ENCODE results near the gene LAMA3.

LAMA3 gene

DNA sequence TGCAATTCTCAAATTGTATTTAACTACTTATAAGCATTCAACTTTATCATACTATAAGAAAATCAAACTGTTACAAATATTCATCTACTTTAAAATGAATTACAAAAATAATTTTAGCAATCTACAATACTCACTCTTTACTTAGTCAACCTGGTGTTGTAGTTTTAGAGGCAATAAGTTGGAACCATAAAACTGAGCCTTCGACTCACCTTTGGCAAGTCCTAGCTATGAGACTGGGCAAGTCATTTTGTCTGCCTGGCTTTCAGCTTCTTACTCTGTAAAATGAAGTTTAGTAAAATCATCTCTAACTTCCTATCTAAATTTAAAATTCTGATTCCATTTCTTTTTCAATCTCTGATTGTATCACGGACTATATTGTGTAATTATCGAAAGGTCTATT, 161.0 kb downstream of the LAMA3 start:
- DNase-seq (ENCODE audit: low read depth in 2 of 2), result no peak

DNA sequence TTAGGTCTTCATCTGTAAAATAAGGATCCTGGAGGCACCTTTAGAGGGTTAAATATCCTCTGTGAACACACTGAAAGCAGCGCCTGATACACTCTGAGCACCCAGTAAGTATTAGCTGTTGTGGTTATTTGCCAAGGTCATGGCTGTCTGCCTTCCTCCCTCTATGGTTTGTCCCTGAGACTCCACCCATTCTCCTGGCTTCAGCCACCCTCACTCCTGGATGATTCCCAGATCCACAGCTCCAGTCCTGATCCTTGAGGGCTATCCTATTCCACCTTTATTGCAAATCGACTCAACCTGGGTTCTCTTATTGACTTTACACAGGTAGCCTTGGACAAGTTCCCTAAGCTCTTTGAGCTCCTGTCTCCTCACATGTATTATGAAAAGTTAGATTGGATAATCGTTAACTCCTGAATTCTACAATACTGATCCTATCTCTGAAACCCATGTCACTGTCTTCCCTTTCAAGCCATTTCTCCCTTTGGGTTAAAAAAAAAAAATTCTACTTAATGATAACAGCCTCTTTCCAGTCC, 162.3 kb downstream of the LAMA3 start:
- DNase-seq (ENCODE audit: low read depth in 2 of 2), result no peak

DNA sequence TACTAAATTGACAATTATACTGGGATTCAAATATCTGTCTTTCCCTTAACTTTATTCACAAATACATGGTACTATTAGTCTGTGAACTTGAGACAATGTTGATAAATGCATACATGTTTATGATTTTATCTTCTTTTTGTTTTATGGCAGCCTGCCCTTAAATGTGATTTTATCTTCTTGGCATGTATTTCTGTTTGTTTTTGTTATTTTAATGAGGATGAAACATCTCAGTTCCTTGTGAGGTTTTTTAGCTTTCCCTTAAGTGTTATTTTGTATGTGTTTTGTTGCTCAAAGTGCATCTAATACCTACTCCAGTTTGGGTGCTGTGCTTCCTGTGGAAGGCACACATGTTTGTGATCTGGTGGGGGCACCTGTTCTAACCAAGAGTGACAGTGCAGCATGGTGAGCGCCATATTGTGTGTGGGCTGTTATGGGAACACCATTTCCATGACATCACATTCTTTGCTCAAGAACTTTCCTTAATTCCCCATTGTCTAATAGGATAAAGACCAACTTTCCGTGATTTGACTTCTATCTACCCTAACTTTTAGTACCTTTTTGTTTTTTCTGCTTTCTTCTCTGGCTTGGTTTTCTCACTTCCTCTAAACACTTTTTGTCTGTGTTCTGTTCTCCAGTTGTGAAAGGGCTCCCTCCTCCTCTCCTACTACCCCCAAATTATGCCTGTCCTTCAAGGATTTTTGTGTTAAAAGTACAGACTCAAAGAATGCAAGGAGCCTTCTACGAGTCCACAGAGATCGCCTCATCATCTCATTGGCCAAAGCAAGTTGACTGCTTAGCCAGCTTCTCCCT, 163.2 kb downstream of the LAMA3 start:
- no peak for DNase-seq (ENCODE audit: low read depth in 2 of 2)

DNA sequence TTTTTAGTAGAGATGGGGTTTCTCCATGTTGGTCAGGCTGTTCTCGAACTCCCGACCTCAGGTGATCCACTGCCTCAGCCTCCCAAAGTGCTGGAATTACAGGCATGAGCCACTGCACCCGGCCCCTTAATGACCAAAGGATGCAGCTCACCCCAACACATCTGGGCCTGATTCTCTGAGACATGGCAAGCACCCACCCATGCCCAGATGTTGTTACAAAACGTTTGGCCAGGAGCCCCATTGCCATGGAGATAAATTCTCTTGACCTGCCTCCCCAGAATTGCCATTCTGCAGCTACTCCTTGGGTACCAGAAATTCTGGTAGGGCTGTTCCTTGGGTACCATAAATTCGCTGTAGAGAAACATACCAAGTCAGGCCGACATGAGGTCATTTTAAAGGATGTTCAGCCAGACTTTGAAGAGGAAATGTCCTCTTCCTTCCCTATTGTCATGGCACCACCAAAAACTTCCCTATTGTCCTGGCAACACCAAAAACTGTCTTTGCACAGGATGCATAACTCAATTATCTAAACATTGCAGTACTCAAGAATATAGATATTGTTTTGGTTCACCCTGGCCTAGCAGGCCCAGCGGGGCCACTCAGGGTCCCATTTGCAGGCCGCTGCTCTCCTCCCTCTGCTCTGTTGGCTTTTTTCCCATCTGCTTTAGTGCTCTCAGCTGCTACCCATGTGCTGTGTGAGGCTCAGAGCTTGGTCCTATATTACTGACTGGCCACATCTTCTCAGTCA, 164.4 kb downstream of the LAMA3 start:
- no peak for DNase-seq (ENCODE audit: low read depth in 2 of 2)

DNA sequence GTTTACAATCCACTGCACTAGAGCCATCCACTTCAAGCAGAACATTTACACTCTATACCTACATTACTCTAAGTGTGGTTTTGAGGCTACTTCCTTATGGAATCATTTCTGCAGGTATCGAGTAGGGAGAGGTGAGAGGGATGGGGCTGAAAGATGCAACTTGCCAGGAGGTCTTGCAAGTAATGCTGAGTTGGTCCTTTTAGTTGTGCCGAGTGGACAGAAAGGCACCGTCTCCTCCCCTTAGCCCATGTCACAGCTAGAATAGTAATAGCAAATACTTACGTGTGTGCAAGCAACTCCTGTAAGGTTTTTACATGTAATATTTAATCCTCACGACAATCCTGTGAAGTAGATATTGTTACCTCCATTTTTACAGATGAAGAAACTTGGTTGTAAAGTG, 166.5 kb downstream of the LAMA3 start:
- DNase-seq (ENCODE audit: low read depth in 2 of 2), result no peak

DNA sequence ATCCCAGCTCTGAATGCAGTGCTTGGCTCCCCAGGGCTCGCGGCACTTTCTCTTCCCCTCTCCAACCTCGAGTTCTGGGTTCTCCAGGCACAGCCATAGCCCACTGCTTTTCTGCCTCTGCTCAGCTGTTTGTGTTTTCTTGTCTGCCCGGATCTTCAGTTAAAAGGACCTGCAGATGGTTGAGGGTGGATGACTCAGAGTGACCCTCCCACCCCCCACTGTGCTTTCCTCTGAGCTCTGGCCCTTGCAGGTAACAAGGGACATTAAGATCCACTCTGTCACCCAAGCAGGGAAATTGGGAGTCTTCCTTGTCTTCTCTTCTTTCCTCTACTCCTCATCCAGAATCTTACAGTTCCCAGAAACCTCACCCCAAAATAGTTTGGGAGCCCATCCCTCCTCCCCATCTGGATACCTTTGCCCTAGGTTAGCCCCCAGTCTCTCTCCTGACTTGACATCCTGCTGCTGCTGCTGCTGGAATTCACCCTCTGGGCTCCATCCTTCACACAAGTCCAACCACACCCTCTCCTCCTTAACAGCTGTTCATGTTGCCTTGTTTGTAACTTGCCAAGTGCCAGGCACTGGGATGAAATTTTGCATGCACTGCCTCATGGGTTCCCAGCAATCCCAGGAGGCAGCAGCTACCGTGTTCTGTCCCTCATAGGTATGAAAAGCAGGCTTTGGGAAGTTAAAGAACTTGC, 167.4 kb downstream of the LAMA3 start:
- no peak for DNase-seq (ENCODE audit: low read depth in 2 of 2)

DNA sequence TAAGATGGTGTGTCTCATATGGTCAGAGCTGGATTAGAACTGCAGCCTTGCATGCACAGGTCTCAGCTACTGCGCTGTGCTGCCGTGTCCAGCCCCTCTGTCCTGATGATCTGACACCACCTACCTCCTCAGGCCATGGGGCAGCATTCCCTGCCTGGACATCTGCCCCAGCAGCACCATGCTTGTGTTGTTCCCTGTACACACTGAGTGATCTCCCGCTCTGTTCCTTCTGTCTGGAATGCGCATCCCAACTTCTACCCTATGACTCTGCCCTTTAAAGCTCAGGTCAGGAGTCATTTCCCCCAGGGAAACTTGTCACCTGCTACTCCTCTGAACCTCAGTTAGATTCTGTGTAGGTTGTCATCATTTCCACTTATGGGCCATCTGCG, 167.9 kb downstream of the LAMA3 start:
- no peak for DNase-seq (ENCODE audit: low read depth in 2 of 2)

DNA sequence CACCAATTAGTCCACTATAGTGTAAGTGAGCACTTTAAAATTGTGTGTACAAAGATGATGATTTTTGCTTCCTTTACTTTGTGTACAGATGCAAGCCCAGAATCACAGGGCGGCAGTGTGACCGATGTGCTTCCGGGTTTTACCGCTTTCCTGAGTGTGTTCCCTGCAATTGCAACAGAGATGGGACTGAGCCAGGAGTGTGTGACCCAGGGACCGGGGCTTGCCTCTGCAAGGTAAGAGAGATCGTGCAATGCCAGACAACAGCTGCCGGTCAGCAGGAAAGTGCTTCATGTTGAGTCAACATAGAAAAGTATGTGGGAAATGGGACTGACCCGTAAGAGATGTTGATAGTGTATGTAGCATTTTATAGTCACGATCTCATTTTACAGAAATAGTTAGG, 168.5 kb downstream of the LAMA3 start:
- DNase-seq (ENCODE audit: low read depth in 2 of 2), result no peak

DNA sequence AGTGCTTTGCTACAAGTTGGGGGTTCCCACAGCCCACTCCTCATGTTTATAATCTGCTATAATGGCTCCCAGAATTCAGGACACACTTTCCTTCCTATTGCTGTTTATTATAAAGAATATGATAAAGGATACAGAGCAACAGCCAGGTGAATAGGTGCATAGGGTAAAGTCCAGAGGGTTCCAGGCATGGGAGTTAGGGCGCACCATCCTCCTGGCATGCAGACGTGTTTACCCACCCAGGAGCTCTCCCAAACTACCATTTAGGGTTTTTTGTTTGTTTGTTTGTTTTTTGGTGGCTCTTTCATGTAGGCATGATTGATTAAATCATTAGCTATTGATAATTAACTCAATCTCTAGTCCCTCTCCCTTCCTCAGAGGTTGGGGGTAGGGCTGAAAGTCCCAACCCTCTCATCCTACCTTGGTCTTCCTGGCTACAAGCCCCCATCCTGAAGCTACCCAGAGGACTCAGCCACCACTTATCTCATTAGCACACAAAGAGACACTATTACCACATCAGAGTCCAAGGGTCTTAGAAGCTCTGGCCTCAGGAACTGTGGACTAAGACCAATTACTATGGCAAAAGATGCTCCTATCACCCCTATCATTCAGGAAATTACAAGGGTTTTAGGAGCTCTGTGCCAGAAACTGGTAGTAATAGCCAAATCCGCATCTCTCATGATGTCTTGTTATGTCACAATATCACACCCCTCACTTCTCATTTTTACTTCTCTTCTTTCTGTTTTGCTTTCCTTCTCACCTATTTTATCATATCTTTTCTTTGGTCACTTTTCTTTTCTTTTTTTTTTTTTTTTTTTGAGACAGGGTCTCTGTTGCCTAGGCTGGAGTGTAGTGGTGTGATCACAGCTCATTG, 170.4 kb downstream of the LAMA3 start:
- DNase-seq (ENCODE audit: low read depth in 2 of 2), result no peak

DNA sequence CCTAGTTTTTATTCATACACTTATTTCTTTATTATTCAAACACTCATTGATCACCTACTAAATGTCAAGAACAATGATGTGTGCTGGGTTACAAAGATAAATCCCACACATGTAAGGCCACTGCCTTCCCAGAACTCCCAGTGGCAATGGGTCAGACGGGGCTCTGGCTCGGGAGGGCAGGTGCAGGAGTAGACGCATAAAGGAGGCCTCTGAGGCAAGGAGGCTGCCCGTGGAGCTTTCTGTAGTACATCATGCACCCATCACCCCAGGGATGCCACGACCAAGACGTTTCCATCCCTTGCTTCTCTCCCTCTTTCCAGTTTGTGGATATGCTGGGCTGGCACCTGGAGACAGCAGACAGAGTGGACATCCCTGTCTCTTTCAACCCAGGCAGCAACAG, 172.1 kb downstream of the LAMA3 start:
- no peak for DNase-seq (ENCODE audit: low read depth in 2 of 2)

DNA sequence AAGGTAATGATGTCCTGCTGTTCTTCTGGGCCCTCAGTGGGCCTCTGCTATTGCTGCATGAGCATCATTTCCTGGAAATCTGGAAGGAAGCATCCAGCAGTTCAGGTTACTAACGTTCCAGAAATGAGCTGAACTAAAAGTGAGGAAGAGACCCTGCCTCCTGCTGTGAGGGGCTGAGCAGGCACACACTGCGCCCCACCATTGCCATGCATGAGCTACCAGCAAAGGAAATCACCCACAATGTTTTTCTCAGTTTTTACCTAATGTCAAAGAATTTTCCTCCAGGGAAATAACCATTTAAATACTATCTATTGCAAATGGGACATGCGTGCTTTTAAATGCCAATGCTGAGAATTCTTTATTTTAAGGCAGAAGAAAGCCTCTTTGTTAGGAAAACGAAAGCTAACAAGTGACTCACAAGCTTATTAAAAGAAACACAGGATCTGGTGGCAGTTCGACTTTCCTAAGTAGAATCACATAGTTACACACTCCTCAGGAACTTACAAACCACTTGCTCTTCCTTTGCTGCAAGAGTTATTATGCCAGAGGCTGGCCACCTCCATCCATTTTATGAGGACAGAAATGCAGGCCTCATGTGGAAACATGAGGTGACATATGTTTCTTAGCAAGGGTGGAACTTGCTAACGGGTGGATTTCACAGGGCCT, 172.7 kb downstream of the LAMA3 start:
- no peak for DNase-seq (ENCODE audit: low read depth in 2 of 2)

DNA sequence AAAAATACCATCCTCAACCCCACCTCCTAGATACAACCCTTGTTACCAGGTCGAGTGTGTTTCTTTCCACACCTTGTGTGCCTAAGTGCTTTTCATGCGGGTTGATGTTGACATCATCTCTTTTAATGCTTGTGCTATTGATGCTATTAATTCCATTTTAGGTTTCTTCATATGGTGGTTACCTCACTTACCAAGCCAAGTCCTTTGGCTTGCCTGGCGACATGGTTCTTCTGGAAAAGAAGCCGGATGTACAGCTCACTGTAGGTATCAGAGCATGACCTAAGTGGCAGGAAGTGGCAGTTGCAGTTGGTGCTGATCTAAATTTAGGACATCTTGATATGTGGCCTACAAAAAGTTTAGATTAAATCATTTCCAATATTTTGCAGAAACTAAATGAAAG, 175.4 kb downstream of the LAMA3 start:
- no peak for DNase-seq (ENCODE audit: low read depth in 2 of 2)

DNA sequence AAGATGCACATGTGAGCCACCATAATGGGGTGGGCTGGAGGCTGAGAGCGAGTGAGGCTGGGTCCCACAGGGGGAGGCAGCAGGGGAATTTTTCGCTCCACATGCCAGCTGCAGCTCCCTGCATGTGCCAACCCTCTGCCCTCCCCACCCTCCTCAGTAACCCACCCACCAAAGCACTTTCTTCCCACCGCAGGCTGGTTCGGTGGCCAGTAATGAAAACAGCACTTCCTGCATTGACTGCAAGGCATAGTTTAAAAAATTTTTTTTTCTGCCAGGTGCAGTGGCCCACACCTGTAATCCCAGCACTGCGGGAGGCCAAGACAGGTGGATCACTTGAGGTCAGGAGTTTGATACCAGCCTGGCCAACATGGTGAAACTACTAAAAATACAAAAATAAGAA, 177.8 kb downstream of the LAMA3 start:
- no peak for DNase-seq (ENCODE audit: low read depth in 2 of 2)

DNA sequence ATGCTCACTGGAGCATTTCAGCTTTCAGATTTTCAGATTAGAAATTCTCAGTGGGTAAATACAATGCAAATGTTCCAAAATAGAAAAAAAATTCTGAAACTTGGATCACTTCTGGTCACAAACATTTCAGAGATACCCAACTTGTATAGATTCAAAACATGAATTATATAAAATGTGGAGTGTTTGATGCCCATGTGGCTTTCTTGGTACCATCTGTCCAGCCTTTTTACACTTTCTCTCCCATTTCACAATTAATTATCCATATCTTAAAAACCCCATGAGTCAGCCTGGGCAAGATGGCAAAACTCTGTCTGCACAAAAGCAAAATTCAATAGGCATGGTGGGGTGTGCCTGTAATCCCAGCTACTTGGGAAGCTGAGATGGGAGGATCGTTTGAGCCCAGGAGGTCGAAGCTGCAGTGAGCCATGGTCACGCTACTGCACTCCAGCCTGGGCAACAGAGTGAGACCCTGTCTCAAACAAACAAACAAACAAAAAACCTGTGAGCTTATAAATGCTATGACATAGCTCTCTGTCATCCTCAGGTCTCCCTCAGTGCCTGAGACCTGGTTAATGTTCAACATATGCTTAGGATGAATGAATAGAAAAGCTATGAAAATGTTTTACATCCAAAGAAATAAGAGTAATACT, 179.0 kb downstream of the LAMA3 start:
- DNase-seq (ENCODE audit: low read depth in 2 of 2), result no peak

DNA sequence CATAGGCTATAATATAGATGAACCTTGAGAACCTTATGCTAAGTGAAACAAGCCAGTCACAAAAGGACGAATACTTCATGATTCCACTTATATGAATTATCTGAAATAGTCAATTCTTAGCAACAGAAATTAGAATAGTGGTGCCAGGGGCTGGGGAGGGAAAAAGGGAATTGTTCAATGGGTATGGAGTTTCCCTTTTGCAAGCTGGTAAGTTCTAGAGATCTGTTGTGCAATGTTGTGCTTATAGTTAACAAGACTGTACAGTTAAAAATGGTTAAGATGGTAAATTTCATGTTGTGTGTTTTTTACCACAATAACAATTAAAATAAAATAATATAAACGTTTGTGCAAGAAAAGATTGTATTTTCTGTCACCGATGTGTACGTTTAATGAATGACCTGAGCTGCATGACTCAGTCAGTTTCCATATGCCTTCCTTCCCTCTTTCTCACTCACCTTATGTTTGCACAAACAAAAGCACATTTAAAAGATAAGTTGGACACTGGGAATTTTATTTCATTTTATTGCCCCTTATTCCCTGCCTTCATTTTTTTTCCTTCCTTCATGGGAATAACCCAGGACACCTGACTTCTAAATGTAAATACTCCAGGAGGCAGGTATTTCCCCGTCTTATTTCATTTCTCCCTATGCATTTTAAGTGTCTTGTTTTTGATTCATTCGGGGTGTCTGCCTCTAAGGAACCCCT, 181.6 kb downstream of the LAMA3 start:
- DNase-seq (ENCODE audit: low read depth in 2 of 2), result no peak

DNA sequence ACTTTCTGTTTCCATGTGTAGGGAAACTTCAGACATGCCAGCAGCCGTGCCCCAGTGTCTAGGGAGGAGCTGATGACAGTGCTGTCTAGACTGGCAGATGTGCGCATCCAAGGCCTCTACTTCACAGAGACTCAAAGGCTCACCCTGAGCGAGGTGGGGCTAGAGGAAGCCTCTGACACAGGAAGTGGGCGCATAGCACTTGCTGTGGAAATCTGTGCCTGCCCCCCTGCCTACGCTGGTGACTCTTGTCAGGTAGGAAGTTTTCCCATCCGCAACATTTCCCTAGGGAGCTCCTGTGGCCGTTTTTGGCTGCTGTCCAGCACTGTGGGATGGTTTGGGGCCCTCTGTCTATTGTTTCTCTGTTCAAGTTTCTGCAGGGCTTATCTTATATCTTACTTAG, 182.2 kb downstream of the LAMA3 start:
- DNase-seq (ENCODE audit: low read depth in 2 of 2), result peak; percentile 6 to 45

DNA sequence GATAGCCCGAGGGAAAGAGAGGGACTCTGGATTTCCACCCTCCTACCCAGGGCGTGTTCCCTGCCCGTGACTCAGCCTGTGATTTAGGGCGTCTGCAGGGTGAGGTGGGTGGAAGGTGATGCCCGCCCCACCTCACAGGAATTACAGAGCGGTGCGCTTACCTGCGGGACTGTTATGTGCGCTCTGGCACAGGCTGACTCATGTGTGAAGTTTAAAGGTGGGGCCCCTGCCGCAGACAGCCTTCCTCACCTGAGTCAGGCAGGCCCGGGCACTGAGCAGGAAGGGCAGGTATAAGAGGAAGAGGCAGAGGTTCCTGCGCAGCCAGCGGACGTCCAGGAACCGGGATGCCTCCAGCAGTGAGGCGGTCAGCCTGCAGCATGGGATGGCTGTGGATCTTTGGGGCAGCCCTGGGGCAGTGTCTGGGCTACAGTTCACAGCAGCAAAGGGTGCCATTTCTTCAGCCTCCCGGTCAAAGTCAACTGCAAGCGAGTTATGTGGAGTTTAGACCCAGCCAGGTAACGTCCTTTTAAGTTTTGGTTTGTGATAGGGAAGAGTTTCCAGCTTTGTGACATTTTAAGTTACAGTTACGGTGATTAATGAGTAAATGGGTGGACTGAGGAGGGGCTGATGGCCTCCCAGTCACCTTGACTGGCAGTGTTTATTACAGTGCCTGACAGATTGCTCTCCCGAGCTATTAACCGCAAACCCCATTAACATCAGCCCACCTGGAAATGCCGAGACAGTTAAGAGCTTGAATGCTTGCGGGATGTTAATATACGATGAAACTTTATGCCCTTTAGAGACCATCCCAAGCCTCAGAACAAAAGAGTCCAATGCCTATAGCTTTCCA, 183.7 kb downstream of the LAMA3 start:
- peak in 1 of 2 donors; percentile 5 for DNase-seq (ENCODE audit: low read depth in 2 of 2)

DNA sequence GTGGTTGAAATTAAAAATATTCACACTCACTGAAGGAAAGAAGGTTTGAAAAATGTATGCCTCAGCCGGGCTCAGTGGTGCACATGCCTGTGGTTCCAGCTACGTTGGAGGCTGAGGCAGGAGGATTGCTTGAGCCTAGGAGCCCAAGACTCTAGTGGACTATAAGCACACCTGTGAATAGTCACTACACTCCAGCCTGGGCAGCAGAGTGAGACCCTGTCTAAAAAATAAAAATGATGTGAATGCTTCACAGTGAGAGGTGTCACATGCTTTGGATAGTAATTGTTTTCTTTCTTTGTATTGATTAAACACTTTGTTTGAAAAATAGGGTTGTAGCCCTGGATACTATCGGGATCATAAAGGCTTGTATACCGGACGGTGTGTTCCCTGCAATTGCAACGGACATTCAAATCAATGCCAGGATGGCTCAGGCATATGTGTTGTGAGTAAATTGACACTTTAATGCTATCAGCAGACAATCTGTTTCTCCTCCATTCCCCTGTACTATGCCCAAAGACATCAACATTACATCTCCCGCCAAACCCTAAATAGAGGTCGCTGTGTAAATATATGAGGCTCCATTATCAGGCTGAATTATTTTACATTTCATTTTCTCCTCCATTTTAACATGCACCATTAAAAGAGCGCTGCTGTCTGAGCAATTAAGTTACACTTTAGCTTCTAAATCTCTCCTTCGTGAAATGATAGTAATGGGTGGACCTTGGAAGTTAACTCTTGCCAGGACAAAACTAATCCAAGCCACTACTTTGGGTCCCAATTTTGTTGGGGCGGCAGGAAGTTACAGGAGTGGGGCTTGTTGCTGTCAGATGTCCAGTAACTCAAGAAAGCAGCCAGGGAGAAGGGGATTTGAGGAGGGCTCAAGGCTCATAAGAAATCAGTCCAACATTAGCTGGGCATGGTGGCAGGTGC, 187.0 kb downstream of the LAMA3 start:
- no peak for DNase-seq (ENCODE audit: low read depth in 2 of 2)

Data from stimulated activated CD4-positive, alpha-beta T cell treated with anti-CD3 and anti-CD28 coated beads, Interleukin-1b, Interleukin-23, amount 100 ng/mL, for 1 hour (primary cell).